Endothelial cell (in vitro differentiated cells): ENCODE data around the gene SLC5A5. TPM values are rescaled to one million over a fixed set of nuclear protein-coding genes. Genes with fewer than 3 reads are reported as not detected.

Source experiments
- DNase-seq: peaks from one replicate; pipeline ENCODE4 v3.0.0; 2021; ENCODE audit warnings: low spot score
- H3K27ac Mint-ChIP-seq: one replicate; pipeline ENCODE4 v1.8.0; 2021; ENCODE audit warnings: mixed read lengths, inconsistent platforms; ENCODE audit not compliant: unreplicated experiment
- H3K27me3 Mint-ChIP-seq: one replicate; pipeline ENCODE4 v1.8.0; 2021; ENCODE audit warnings: mild to moderate bottlenecking, moderate library complexity, mixed read lengths, inconsistent platforms; ENCODE audit not compliant: unreplicated experiment
- H3K36me3 Mint-ChIP-seq: one replicate; pipeline ENCODE4 v1.8.0; 2021; ENCODE audit warnings: mild to moderate bottlenecking, low read depth, mixed read lengths, inconsistent platforms; ENCODE audit not compliant: unreplicated experiment
- H3K4me1 Mint-ChIP-seq: one replicate; pipeline ENCODE4 v1.8.0; 2021; ENCODE audit warnings: mild to moderate bottlenecking, mixed read lengths, inconsistent platforms; ENCODE audit not compliant: unreplicated experiment
- H3K4me3 Mint-ChIP-seq: one replicate; pipeline ENCODE4 v1.8.0; 2021; ENCODE audit warnings: mild to moderate bottlenecking, mixed read lengths, inconsistent platforms; ENCODE audit not compliant: unreplicated experiment
- H3K9me3 Mint-ChIP-seq: one replicate; pipeline ENCODE4 v1.8.0; 2021; ENCODE audit warnings: mixed read lengths, inconsistent platforms; ENCODE audit not compliant: unreplicated experiment
- total RNA-seq: library from RNA; stranded (reverse); fragmentation: NEBNext Ultra II Directional; extraction: Animal tissue kit (Norgen Biotek cat#: 25700); gene quantifications from one replicate; pipeline ENCODE4 v1.2.1, GENCODE V29; 2021; ENCODE audit not compliant: unreplicated experiment
- TF ChIP-seq, protein P1 (sequence below): fragments of 200-600 bp; sonication (generic); IDR thresholded peaks from one replicate; pipeline ENCODE4 v1.5.0; 2021; ENCODE audit warnings: antibody characterized with exemption; ENCODE audit not compliant: unreplicated experiment

The SLC5A5 gene
- total RNA-seq, 1 donor from 2014 or later = not detected

DNA sequence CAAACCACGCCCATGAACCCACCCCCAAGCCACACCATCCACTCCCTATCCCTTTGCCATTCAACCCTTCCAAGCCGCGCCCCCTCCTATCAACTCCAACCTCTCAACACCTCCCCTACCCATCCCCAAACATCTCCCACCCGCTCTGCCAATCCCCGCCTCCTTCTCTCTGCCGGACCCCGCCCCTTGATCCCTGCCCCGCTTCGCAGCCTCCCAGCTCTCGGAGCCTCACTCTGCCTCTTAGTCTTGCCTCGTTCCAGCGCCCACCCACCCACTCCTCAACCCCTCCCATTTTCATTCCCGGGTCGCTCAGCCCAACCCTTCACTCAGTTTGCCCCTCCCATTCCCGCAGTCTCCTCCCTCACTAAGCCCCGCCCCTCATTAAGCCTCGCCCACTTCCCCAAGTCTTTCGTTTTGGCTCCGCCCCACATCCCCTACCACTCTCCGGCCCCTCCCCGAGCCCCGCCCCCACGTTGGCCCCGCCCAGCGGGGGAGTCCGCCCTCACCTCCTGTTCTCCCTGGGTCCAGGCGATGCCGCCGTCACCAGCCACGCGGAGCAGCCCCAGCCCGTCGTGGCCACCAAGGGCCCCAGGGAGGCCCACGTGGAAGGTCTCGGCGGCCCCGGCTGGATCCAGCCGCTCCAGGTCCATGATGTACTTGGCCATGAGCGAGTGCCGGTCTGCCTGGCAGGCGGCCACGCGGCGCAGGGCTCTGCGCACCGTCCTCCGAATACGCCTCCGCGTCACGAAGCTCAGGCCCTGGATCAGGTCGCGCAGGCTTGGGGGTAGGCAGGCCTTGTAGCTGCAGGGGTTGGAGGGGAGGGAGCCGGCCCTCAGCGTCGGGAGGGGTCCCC, 29.7 kb upstream of the SLC5A5 start:
- DNase-seq = peak; percentile 88
- peaks cover 4% of the 10 kb centered on the region for H3K4me1 Mint-ChIP-seq
- TF ChIP-seq, protein P1, sequence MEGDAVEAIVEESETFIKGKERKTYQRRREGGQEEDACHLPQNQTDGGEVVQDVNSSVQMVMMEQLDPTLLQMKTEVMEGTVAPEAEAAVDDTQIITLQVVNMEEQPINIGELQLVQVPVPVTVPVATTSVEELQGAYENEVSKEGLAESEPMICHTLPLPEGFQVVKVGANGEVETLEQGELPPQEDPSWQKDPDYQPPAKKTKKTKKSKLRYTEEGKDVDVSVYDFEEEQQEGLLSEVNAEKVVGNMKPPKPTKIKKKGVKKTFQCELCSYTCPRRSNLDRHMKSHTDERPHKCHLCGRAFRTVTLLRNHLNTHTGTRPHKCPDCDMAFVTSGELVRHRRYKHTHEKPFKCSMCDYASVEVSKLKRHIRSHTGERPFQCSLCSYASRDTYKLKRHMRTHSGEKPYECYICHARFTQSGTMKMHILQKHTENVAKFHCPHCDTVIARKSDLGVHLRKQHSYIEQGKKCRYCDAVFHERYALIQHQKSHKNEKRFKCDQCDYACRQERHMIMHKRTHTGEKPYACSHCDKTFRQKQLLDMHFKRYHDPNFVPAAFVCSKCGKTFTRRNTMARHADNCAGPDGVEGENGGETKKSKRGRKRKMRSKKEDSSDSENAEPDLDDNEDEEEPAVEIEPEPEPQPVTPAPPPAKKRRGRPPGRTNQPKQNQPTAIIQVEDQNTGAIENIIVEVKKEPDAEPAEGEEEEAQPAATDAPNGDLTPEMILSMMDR = no peak
- H3K36me3 Mint-ChIP-seq = peaks cover 14% of the 10 kb centered on the region
- H3K4me3 Mint-ChIP-seq = no peak overlapping the region
- H3K27ac Mint-ChIP-seq = no peak overlapping the region
- no peaks in the 10 kb centered on the region for H3K9me3 Mint-ChIP-seq
- H3K27me3 Mint-ChIP-seq = peaks cover 10% of the 10 kb centered on the region

DNA sequence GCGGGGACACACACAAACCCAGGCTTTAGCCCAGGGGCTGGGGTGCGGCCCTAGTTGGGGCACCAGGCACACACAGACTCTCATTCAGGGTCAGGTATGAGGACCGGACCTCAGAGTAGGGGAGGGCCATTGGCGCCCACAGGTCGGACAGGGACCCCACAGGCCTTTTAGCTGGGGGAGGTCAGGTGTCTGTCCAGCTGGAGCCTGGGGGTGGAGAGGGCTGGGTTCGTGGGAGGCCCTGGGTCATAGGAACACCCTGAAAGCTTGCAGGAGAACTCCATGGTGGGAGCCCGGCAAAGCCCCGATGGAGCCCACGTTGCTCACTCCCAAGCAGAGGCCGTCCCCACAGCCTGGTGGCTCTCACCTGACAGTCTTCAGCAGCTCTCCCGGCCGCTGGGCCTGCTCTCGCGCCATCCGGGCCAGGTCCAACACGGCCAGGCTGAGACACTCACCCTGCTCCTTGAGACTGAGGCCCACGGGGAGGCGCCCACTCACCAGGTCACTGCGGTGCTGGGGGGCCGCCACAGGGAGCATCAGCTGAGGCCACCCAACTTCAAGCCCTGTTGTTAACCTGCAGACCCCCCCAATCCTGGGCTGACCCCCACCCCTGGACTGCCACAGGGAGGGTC, 29.0 kb upstream of the SLC5A5 start:
- no peak for DNase-seq
- no peak overlapping the region for H3K27ac Mint-ChIP-seq
- no peaks in the 10 kb centered on the region for H3K9me3 Mint-ChIP-seq
- H3K27me3 Mint-ChIP-seq = peaks cover 8% of the 10 kb centered on the region
- H3K4me1 Mint-ChIP-seq = peaks cover 4% of the 10 kb centered on the region
- TF ChIP-seq, protein P1 = no peak
- no peak overlapping the region for H3K4me3 Mint-ChIP-seq
- H3K36me3 Mint-ChIP-seq = peaks cover 13% of the 10 kb centered on the region

DNA sequence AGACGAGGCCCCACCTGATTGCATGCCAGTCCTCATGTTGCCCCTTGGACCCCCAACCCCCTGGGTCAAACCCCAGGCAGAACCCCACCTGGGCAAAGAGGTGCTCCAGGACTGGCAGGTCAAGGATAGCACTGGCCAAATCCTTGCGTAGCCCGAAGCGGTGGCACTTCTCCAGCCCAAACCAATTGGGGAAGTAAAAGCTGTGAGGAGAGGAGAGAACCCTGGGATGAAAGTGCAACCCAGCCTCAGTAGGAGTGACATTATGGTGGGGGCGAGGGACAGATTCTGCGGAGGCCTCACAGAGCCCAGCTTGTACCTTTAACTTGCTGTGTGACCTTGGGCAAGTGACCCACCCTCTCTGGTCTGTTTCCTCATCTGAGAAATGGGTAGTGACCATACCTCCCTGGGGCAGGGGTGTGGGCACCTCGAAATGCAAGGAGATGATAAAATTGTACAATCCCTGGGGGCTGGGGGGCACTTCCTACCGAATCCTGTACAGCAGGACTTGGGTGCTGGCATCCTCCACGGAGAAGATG, 28.4 kb upstream of the SLC5A5 start:
- TF ChIP-seq, protein P1 = no peak
- H3K4me3 Mint-ChIP-seq = no peak overlapping the region
- no peak for DNase-seq
- no peaks in the 10 kb centered on the region for H3K9me3 Mint-ChIP-seq
- H3K27ac Mint-ChIP-seq = no peak overlapping the region
- peaks cover 4% of the 10 kb centered on the region for H3K4me1 Mint-ChIP-seq
- peaks cover 7% of the 10 kb centered on the region for H3K36me3 Mint-ChIP-seq
- peaks cover 7% of the 10 kb centered on the region for H3K27me3 Mint-ChIP-seq

GRCh38 chr19:17843908-17844490, 27.7 kb upstream of the SLC5A5 start:
- Mint-ChIP-seq H3K4me3 (no peak overlapping the region), H3K27me3 (peaks cover 7% of the 10 kb centered on the region)

More at GRCh38 chr19:17843908-17844490, 27.7 kb upstream of the SLC5A5 start:
- H3K36me3 Mint-ChIP-seq = peaks cover 7% of the 10 kb centered on the region
- peaks cover 4% of the 10 kb centered on the region for H3K4me1 Mint-ChIP-seq
- no peaks in the 10 kb centered on the region for H3K9me3 Mint-ChIP-seq
- TF ChIP-seq, protein P1 = no peak
- DNase-seq = no peak
- no peak overlapping the region for H3K27ac Mint-ChIP-seq
